ENCODE data around the gene ZNF324. TPM values are rescaled to one million over a fixed set of nuclear protein-coding genes. Genes with fewer than 3 reads are reported as not detected.
"Not testable (repeated sequence)": the region's sequence is repeated elsewhere in the genome, so short reads cannot be mapped to it uniquely, and the experiment has no call there.

Gene ZNF324
- polyA plus RNA-seq, 3 donors, result 4.0 to 6.0 (median 4.3) TPM

DNA sequence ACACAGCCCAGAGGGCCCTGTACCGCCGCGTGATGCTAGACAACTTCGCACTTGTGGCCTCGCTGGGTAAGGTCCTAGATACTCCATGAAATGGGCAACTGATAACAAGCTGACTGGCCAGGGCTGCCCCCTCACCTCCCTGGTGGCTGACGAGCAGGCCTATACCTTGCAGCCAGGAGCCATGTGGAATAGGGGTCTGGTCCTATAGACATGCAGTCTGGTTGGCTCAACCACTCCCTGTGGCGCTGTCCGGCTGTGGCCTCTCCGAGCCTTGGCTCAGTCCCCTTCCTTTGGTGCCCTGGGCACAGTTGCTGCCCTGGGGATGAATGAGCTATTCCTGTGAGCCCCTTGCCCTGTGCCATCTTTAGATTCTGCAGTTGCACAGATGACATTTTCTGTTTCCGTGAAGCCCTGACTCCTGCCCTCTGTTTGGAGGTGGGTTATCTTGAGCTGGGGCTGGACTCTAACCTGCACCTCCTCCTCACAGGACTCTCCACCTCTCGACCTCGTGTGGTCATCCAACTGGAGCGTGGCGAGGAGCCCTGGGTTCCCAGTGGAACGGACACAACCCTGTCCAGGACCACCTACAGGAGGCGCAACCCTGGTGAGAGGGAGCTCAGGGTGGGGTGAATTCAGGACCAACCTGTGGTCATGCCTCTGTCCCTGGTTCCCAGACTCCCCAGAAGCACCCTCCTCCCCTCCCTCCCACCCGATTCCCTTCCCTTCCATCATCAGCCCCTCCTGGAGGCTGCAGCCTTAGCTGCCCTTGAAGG is 2.5 kb downstream of the ZNF324 start:
- H3K27ac ChIP-seq (ENCODE audit: low read depth, low read length), result no peak overlapping the region
- whole genome bisulfite sequencing, 3 donors, result 91 to 95% (median 91%) methylated on average over 16 to 17 of the region's 17 CpGs

DNA sequence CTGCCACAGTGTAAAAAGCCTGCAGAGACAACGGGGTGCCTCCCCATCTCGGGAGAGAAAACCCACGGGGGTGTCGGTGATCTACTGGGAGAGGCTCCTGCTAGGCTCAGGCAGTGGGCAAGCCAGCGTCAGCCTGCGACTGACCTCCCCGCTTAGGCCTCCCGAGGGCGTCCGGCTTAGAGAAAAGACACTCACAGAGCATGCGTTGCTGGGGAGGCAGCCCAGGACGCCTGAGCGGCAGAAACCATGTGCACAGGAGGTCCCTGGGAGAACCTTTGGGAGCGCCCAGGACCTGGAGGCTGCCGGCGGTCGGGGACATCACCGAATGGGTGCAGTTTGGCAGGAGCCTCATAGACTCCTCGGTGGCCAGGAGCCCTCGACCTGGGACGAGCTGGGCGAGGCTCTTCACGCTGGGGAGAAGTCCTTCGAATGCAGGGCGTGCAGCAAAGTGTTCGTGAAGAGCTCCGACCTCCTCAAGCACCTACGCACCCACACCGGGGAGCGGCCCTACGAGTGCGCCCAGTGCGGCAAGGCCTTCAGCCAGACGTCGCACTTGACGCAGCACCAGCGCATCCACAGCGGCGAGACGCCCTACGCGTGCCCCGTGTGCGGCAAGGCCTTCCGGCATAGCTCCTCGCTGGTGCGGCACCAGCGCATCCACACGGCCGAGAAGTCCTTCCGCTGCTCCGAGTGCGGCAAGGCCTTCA is 4.1 kb downstream of the ZNF324 start:
- 94% methylated on average over 20 to 31 of the region's 53 CpGs for WGBS, 3 donors
- H3K27ac ChIP-seq (ENCODE audit: low read depth, low read length), result not testable (repeated sequence)

DNA sequence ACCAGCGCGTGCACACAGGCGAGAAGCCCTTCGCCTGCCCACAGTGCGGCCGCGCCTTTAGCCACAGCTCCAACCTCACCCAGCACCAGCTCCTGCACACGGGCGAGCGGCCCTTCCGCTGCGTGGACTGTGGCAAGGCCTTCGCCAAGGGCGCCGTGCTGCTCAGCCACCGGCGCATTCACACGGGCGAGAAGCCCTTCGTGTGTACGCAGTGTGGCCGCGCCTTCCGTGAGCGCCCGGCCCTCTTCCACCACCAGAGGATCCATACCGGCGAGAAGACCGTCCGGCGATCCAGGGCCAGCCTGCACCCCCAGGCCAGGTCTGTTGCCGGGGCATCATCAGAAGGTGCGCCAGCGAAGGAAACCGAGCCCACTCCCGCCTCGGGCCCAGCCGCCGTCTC is 4.9 kb downstream of the ZNF324 start:
- 93 to 96% (median 95%) methylated on average over 39 of the region's 39 CpGs for WGBS, 3 donors
- H3K27ac ChIP-seq (ENCODE audit: low read depth, low read length), result no peak overlapping the region

DNA sequence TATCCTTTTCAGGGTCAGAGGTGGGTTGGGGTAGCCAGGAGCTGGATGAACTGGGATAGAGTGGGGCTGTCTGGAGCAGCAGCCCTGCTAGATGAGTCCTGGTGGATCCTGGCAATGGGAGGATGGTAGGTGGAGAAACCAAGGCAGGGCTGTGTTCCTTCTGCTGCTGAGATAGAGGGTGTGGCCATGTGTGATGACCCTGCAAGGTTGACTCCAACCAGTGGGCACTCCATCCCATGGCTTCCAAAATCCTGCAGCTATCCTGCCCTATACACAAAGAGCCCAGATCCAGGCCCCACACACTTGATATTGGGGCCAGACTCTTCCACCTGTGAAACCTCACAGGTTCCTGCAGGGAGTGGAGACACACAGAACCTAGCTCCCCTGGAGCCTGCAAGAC is 6.9 kb downstream of the ZNF324 start:
- no peak overlapping the region for H3K27ac ChIP-seq (ENCODE audit: low read depth, low read length)

DNA sequence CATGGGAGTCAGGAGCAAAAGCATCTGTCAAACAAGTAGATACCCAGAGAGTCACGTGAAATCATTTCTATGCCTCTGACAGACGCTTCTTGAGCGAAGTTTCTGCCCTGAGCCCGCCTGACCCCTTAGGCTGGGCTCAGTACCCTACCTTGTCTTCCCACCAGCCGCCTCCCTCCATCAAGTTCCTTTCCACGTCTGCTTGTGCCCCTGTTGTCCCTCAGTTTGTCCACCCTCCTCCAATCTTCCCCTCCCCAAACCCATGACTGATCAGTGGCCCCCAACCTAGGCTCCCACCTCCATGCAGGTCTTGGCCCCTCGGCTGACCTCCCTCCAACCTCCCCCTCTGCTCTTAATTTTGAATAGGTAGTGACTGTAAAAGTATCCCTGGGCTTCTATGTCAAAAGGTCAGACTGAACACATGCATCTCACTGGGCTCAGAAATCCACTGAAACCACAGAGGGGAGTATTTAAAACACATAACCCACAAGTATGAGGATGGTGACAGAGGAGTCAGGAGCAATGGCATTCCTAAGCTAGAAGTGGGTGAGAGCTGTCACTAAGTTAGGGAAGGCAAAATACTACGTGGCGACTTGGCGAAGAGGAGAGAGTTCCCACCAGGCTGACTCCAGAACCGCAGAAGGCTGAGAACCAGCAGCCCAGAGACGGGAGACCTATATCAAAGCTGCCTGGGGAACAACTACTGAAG is 7.6 kb downstream of the ZNF324 start:
- WGBS, 3 donors, result 85 to 87% (median 86%) methylated on average over 12 of the region's 12 CpGs
- H3K27ac ChIP-seq (ENCODE audit: low read depth, low read length), result no peak overlapping the region

DNA sequence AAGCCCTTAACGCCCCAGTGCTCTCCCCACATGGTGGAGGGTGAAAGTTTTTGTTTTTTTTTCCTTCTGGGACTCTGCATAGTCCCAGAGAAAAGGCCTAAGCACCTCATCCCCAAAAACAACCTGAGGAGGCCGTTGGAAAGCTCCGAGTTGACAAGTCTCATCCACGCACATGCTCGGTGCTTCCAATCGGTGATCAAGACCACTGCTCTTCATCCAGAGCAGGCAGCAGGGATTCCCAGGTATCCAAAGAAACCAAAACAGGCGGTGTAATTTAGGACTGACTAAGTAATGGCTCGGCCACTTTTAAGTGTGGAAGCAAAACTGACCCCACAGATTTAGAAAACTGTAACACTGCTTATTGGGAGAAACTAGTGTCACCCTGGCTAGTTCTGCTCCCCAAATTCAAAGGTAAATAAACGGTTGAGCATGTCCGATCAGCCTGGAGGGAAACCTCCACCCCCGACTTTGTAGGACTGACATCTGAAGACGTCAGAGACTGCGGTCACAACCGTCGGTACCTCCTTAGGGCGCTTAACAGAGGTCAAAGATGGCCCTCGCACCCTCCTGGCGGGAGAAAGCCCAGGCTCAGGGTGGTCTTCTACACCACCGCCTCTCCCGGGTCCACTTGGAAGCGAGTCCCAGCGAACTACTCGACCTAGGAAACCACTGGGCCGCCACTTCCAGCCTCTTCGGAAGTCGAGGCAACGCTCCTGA is 8.3 kb downstream of the ZNF324 start:
- no peak overlapping the region for H3K27ac ChIP-seq (ENCODE audit: low read depth, low read length)
- WGBS, 3 donors, result 23 to 24% (median 24%) methylated on average over 27 of the region's 27 CpGs

DNA sequence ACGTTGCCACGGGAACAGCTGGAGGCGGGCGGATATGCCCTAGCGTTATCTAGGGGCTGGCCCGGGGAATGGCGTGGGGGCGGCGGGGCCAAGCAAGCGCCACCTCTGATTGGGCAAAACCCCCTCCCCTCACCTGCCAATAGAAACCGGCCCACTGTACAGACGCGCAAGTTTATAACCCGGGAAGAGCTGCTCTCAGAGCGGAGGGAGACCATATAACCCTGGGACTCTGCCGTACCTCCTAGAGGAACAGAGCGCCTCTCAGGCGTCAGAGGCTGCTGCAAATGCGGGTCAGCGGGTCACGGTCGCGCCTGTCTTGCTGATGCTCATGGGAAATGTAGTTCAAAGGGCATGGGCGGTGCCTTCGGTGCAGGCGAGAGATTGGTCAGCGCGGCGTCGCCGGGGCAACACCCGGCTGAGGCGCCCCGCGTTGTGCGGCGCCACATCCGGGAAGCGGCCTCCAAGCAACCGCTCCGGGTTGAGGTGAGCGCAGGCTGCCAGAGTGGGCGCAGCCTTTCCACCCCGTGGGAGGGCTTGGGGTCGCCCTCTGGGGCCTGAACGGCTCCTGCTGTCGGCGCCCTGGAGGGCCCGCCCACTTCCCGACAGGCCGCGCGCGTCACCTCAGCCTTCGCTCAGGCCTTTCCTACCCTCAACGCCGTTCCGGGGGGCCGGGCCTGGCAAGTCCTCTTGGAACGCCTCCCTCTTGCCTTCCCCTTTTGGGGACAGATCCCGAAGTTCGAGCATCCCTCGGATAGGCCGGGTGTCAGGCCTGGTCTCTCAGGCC is 9.0 kb downstream of the ZNF324 start, which contains the start of gene ZNF446:
Gene ZNF446 (plus strand): TSS at position 639 of the 784 bp plus-strand sequence. CDS start 867 bp downstream, outside the sequence.
- 0 to 1% (median 0%) methylated on average over 61 to 64 of the region's 64 CpGs for WGBS, 3 donors
- peak within 1 kb of the TSS; percentile 60 for H3K27ac ChIP-seq (ENCODE audit: low read depth, low read length)

DNA sequence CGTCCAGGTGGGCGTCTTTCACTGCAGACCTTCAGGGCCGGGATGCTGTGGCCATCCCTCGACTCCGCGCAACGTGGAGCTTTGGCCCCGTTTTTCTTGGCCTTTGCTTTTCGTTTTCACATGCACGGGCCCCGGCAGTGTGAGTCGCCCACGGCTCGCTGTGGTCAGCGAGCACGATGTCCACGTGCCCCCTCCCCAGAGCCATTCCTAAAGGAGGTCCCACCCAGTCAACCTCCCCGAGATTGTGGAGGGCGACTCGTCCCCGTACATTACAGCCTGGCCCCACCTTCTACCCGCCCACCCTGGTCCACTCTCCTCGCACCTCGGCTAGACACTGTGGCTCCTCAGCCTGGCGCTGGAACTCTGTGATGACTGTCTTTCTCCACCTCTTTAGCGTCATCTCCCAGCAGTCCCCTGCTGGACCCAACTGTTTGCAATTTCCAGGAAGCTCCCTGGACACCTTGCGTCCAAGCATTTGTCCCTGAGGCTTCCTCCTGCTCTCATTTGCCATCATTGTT is 9.7 kb downstream of the ZNF324 start:
- 1 to 4% (median 2%) methylated on average over 27 of the region's 27 CpGs for WGBS, 3 donors
- peak overlapping the region; percentile 60 for H3K27ac ChIP-seq (ENCODE audit: low read depth, low read length)

DNA sequence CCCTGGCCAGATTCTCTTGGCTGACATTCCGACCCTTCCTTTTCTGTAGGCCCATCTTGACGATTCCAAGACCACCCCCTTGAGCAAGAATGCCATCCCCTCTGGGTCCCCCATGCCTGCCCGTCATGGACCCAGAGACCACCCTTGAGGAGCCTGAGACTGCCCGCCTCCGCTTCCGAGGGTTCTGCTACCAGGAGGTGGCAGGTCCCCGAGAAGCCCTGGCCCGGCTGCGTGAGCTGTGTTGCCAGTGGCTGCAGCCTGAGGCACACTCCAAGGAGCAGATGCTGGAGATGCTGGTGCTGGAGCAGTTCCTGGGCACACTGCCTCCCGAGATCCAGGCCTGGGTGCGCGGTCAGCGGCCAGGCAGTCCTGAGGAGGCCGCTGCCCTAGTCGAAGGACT is 10.2 kb downstream of the ZNF324 start:
- 87 to 89% (median 88%) methylated on average over 15 of the region's 15 CpGs for WGBS, 3 donors
- peak overlapping the region; percentile 32 for H3K27ac ChIP-seq (ENCODE audit: low read depth, low read length)

DNA sequence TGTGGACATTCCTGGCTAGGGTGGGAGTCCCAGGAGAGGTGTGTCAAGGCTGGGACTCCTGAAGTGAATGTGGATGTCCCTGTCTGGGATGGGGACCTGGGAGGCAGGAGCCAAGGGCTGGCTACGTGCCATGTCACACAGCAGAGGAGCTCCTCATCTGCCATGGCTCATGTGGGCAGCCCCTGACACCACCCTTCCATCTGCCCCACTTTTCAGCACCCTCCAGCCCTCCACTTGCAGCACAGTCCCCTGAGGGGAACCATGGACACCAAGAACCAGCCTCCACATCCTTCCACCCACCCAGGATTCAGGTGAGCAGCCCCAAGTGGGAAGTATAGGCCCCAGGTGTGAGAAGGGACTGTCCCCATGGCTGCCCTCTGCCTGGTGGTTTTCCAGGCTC is 11.0 kb downstream of the ZNF324 start:
- 85 to 100% (median 90%) methylated on average over 1 of the region's 1 CpG for WGBS, 3 donors
- H3K27ac ChIP-seq (ENCODE audit: low read depth, low read length), result no peak overlapping the region

DNA sequence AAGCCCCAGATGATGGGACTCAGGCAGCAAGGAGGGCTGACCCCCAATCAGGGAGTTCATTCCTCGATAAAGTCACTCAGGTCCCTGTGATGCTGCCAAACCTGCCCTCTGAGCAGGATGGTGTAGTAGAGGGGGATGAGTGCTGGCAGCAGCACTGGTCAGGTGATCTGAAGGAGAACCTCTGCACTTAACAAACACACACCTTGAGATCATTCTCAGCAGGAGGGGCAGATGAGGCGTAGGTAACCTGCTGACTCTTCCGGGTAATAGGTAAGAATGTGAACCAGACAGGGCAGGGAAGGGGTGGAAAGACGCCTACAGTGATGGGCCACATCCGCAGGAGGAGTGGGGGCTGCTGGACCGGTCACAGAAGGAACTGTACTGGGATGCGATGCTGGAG is 12.4 kb downstream of the ZNF324 start:
- 78 to 90% (median 90%) methylated on average over 7 of the region's 7 CpGs for WGBS, 3 donors
- no peak overlapping the region for H3K27ac ChIP-seq (ENCODE audit: low read depth, low read length)

DNA sequence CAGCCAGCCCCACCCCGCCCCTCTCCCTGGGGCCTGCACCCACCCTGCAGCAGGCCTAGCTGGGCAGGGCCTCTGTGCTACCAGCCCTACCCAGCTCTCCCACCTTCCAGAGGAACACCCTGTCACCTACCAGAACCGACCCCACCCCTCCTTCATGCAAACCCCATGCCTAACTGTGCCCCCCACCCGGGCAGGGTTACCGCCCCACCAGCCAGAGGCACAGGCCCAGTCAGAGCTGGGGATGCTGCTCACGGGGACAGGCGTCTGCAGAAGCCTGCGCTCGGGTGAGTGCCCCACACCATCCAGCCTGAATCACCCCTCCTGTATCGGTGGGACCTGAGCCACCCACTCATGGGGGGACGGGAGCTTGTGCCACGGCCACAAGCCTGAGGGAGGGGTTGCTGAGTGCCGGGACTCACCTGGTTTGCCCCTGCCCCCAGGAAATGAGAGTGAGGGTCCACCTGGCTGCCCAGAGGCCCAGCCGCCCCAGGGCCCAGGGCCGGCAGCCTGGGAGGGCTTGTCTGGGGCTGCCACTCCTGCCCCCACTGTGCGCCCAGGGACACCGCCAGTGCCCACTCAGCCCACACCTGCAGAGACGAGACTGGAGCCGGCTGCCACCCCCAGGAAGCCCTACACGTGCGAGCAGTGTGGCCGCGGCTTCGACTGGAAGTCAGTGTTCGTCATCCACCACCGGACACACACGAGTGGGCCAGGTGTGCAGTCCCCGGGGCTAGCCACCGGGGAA is 13.0 kb downstream of the ZNF324 start:
- H3K27ac ChIP-seq (ENCODE audit: low read depth, low read length), result no peak overlapping the region

DNA sequence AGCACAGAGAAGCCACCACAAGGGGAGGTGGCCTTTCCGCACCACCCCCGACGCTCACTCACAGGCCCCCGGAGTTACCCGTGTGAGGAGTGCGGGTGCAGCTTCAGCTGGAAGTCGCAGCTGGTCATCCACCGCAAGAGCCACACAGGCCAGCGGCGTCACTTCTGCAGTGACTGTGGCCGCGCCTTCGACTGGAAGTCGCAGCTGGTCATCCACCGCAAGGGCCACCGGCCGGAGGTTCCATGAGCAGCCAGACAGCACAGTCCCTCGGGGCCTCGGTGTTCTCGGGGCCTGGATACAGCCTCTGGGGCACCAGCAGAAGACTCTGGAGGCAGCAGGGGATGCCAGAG is 13.6 kb downstream of the ZNF324 start:
- H3K27ac ChIP-seq (ENCODE audit: low read depth, low read length), result no peak overlapping the region
- WGBS, 3 donors, result 88 to 93% (median 91%) methylated on average over 20 of the region's 20 CpGs

More for the DNA sequence above, 13.0 kb downstream of the ZNF324 start:
- 85 to 93% (median 91%) methylated on average over 28 of the region's 28 CpGs for WGBS, 3 donors

DNA sequence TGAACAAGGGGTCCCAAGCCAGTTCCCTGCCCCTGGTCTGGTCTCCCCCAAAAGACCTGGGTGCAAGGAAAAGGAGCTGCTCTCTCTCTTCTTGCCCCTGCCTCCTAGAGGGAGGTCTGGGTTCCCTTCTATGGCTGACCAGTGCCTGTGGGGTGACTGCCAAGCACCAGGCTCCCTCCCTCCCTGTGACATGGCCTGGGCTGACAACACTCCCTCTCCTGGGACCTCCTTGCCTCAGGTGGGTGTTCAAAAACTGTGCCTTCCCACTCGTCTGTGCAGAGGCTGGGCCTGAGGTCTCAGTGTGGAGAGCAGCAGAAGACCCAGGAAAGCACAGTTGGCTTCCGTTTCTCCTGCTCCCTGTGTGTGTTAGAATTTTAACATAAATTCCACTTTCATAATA is 14.0 kb downstream of the ZNF324 start:
- H3K27ac ChIP-seq (ENCODE audit: low read depth, low read length), result no peak overlapping the region

DNA sequence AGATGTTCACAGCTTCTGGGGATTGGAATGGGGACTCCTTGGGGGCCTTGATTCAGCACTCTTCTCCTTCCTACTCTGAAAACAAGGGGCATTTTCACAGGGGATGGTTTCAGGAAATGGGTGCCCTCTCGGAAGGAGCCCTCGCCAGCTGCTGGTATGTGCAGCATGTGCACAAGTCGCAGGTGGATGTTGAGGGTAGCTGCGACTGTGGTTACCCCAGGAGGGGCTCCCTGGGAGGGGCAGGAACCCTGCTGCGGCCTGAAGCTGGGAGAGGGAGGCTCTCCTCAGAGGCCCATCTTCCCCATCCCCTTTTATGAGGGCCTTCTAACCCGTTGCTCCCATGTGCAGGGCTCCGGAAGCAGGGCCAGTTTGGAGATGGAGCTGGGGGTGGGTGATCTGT is 15.5 kb downstream of the ZNF324 start:
- no peak overlapping the region for H3K27ac ChIP-seq (ENCODE audit: low read depth, low read length)
- WGBS, 3 donors, result 82 to 90% (median 85%) methylated on average over 7 of the region's 7 CpGs

More for the DNA sequence above, 14.0 kb downstream of the ZNF324 start:
- 78 to 85% (median 81%) methylated on average over 2 of the region's 2 CpGs for WGBS, 3 donors

DNA sequence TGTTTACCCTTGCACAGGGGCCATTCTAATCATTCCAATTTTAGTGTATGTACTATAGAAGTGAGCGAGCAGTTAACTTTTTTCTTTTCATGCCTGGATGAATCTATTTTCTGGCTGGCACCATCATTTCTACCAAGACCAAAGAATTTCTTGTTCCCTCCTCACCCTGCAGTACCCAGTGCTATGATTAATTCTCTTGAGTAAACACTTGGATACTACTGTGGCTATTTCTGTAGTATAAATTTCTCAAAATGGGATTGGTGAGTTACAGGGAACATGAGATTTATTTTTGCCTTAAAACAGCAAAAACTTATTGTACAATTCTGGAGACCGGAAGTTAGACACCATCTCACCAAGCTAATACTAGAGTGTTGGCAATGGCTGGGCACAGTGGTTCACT is 16.9 kb downstream of the ZNF324 start:
- 90 to 96% (median 92%) methylated on average over 2 of the region's 2 CpGs for WGBS, 3 donors
- H3K27ac ChIP-seq (ENCODE audit: low read depth, low read length), result no peak overlapping the region

DNA sequence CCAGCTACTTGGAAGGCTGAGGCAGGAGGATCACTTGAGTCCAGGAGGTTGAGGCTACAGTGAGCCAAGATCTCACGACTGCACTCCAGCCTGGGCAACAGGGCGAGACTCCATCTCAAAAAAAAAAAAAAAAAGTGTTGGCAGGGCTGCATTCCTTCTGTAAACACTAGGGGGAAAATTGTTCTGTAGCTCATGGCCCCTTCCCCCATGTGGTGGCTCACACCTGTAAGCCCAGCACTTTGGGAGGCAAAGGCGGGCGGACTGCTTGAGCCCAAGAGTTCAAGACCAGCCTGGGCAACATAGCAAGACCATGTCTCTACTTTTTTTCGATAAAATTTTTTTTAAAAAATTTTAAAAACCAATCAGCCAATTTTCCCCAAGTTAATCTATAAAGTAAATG is 17.5 kb downstream of the ZNF324 start:
- 91 to 93% (median 92%) methylated on average over 5 of the region's 5 CpGs for WGBS, 3 donors
- H3K27ac ChIP-seq (ENCODE audit: low read depth, low read length), result not testable (repeated sequence)

Measured in adipose tissue (tissue), 3 donors.